GM18867 (cell line): ENCODE measurements around the gene C19orf53.
A peak's percentile ranks its signal among the peaks of the same experiment; 100 is the strongest.
"Not testable (repeated sequence)": the region's sequence is repeated elsewhere in the genome, so short reads cannot be mapped to it uniquely, and the experiment has no call there.

ENCODE experiments used
- ATAC-seq: cut with Tn5 transposase; IDR thresholded peaks from one replicate; pipeline ENCODE4 v1.9.1; 2021; ENCODE audit warnings: mild to moderate bottlenecking, moderate library complexity; ENCODE audit not compliant: unreplicated experiment

The C19orf53 gene

DNA sequence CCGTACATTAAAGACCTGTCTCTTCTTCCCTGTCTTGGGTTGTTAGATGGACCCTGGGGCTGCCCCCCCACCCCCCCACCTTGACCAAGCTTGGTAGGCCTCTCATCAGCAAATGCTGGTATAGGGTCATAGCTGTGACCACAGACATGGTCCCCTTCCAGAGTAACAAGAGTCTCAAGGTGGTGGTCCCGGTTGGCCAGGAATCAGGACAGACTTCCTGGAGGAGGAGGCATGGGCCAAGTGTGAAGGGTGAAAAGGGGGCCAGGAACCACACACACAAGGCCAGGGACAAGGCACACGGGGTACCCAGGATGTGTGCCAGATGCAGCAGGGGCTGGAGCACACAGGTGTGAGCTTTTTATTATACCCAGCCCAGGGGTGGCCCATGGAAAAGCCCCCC, 11.0 kb upstream of the C19orf53 start:
- no peak for ATAC-seq

DNA sequence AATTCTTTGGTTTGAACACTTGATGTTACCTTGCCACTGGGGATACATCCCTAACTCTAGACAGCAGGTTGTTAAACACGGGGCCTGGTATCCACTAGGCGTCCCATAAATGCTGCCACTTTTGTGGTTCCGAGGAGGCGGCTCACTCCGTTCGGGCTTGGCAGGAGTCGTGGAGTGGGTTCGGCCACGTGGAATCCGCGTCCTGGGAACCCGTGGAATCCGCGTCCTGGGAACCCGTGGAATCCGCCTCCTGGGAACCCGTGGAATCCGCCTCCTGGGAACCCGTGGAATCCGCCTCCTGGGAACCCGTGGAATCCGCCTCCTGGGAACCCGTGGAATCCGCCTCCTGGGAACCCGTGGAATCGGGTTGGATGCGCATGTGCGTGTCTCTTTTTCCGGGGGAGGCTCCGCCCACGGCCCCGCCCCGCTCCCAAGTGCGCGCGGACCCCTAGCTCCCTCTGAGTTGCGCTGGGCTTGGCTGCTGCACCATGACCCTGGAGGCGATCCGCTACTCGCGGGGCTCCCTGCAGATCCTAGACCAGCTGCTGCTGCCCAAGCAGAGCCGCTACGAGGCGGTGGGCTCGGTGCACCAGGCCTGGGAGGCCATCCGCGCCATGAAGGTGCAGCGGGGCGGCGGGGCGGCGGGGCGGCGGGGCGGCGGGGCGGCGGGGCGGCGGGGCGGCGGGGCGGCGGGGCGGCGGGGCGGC, 10.0 kb upstream of the C19orf53 start, which contains the start of gene MRI1:
TSS of gene MRI1 (plus strand) at position 422 of the 707 bp plus-strand sequence. CDS start at position 489, 67 bp downstream.
- peak; percentile 60 for ATAC-seq

GRCh38 chr19:13764821-13765394, 9.3 kb upstream of the C19orf53 start:
- ATAC-seq: no peak

DNA sequence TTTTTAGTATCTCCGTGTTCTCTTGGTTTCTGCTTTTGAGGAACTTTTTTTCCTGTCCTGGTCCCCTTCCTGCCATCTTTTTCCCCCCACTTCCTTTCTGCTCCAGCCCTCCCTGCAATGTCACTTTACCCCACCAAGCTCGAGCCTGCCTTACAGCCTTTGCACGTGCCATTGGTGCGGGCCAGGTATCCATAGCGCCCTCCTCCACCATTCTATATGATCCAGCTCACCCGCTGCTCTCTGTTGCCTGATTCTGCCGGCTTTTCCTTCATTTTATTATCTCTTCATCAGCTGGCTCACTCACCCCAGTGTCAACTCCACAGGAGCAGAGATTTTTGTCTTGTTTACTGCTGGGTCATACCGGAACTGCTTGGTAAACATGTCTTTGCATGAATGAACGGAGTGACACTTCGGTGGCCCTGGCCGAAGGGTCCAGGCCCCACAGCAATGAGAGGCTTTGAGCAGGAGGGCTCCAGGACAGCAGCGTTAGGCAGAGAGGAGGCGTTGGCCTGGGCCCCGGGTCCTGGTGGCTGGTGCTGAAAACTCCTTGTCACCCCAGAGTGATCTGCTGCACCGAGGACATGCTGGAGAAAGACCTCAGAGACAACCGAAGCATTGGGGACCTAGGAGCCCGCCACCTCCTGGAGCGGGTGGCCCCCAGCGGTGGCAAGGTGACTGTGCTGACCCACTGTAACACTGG, 8.7 kb upstream of the C19orf53 start:
- ATAC-seq: no peak

GRCh38 chr19:13766095-13766481, 8.2 kb upstream of the C19orf53 start:
- ATAC-seq: no peak

DNA sequence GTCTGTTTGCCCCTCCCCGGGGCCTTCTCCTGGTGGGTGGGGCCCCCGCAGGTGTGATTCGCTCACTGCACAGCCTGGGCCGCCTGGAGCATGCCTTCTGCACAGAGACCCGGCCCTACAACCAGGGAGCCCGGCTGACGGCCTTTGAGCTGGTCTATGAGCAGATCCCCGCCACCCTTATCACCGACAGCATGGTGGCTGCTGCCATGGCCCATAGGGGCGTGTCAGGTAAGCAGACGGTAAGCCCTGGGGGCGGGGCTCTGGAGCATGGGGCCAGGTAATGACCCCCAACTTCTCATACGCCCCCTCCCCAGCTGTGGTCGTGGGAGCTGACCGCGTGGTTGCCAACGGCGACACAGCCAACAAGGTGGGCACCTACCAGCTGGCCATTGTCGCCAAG, 5.7 kb upstream of the C19orf53 start:
- ATAC-seq: no peak

GRCh38 chr19:13770013-13770635, 4.1 kb upstream of the C19orf53 start:
- ATAC-seq: no peak

GRCh38 chr19:13778398-13778797, 4.1 kb downstream of the C19orf53 start:
- ATAC-seq: no peak

GRCh38 chr19:13778847-13779246, 4.6 kb downstream of the C19orf53 start:
- ATAC-seq: no peak

DNA sequence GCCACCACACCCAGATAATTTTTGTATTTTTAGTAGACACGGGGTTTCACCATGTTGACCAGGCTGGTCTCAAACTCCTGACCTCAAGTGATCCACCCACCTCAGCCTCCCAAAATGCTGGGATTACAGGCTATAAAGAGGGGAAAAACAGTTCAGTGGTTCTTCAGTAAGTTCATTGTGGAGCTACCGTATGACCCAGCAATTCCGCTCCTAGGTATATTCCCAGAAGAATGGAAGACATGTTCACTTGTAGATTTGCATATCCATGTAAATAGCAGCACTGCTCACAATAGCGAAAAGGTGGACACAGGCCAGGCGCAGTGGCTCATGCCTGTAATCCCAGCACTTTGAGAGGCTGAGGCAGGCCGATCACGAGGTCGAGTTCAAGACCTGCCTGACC, 5.5 kb downstream of the C19orf53 start:
- not testable (repeated sequence) for ATAC-seq

DNA sequence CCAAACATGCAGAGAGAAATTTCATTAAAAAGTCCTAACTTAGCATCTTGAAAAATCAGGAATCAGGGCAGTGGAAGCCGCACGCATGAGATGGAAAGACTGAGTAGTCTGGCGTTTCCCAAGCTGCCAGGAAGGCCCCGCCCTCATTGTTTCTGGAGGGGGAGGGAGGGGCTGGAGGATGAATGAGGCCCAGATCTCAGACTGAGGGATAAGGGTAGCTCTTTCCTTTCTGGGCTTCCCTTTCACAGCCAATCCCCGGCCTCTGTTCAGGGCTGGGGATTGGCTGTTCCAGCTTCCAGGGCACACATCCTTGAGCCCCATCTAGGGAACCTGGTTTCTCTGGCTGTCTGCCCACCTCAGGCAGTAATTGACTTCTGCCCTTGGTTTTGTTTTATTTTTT, 7.3 kb downstream of the C19orf53 start:
- ATAC-seq: no peak

DNA sequence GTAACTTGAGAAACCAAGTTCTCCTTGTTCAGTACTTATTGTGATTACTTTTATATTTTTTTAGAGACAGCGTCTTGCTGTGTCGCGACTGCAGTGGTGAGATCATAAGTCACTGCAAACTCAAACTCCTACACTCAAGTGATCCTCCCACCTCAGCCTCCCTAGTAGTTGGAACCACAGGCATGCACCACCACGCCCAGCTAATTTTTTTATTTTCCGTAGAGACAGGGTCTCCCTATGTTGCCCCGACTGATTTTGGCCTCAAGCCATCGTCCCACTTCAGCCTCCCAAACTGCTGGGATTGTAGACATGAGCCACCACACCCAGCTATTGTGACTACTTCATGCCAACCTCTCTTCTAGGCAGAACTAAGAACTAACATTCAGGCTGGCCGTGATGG, 8.3 kb downstream of the C19orf53 start:
- no peak for ATAC-seq

- ATAC-seq: peak; percentile 55
Observed at GRCh38 chr19:13783565-13784500, 9.6 kb downstream of the C19orf53 start.

DNA sequence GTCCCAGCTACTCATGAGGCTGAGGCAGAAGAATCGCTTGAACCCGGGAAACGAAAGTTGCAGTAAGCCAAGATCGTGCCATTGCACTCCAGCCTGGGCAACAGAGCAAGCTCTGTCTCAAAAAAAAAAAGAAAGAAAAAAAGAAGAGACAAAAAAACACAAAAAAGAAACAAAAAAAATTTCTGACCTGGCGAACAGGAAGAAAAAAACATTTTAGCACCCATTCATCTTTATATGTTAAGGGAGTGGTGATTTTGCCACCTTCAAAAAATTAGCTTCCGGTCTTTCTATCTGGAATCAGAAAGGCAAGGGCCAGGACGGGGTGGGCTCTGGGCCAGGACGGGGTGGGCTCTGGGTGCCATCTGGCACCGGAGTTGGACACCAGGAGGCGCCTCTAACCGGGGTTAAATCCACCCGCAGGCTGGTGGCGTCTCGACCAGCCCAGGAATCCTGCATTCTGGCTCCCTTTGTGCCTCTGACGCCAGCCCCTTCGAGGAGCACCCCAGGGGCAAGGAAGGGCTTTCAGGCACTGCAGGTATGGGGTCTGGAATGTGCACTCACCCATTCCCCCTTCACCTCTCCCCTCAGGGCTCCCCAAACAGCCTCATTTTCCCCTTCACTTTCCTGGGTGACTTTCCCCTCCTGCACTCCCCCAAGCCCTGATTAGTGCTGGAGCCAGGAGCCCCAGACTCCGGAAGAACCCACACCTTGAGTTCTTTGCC, 10.6 kb downstream of the C19orf53 start:
- ATAC-seq: no peak

- no peak for ATAC-seq
Observed at GRCh38 chr19:13788991-13789390, 14.7 kb downstream of the C19orf53 start.

DNA sequence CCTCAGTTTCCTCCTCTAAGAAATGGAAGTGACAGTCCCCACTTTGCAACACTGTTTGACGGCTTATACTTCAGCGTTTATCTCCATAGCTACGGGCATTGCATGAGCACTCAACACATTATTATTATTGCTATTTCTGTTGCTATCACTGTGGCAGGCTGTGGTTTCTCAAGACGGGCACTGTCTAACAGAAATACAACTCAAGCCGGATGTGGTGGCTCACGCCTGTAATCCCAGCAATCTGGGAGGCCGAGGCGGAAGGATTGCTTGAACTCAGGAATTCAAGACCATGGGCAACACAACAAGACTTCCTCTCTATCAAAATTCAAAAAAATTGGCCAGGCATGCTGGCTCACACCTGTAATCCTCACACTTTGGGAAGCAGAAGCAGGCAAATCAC, 16.1 kb downstream of the C19orf53 start:
- no peak for ATAC-seq

- ATAC-seq: not testable (repeated sequence)
Observed at GRCh38 chr19:13793317-13793716, 19.1 kb downstream of the C19orf53 start.

GRCh38 chr19:13794398-13794756, 20.1 kb downstream of the C19orf53 start:
- no peak for ATAC-seq

DNA sequence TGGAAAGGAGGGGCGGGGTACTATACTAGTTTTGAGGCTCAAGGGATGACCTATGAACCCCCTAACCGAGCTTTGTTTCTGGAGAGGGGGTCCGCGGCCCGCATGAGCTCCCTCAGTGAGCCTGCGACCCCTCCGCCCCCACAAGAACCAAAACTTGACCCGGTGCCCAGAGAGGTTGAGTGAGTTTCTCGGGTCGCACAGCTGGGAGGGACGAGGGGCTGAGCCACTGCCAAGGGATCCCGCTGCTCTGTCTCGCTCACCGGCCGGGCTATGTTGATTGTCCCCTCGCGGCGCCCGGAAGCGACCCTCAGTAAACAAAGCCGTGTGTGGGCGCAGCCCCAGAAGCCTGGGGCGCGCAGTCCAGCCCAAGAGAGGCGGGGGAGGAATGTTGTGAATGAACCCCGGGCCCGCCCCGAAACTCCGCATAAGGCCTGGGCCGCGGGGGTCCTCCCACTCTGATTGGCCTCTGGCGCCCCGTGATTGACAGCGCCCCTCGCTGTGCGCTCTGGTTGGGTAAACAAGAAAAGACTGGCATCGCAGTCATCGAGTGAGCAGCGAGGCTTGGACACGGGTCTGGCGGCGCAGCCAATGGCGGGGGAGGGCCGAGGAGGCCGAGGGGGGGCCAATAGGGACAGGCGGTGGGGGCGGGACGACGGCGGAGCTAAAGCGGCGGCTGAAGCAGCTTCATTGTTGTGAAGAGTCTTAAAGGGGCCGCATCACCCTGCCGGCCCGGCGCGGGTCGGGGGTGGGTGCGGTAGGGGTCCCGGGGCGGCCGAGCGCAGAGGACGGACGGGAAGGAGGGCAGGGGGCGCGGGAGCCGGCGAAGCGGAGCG, 20.7 kb downstream of the C19orf53 start, which contains the start of gene ZSWIM4:
TSS of gene ZSWIM4 (plus strand) at position 687 of the 833 bp plus-strand sequence. CDS start 206 bp downstream, outside the sequence.
- ATAC-seq: peak; percentile 93
